Measurements from ENCODE around the gene SHCBP1L.
"Not testable (repeated sequence)": the region's sequence is repeated elsewhere in the genome, so short reads cannot be mapped to it uniquely, and the experiment has no call there.

SHCBP1L gene

GRCh38 chr1:182962554-182963115 is 9.7 kb upstream of the SHCBP1L start:
- DNase-seq, result peak; percentile 65

GRCh38 chr1:182960046-182960445 is 7.1 kb upstream of the SHCBP1L start:
- no peak for DNase-seq

- no peak for DNase-seq
These were observed 5.0 kb upstream of the SHCBP1L start for GRCh38 chr1:182957902-182958395.

GRCh38 chr1:182956708-182957365 is 3.9 kb upstream of the SHCBP1L start:
- DNase-seq, result no peak

GRCh38 chr1:182955596-182956588 is 2.9 kb upstream of the SHCBP1L start:
- DNase-seq, result peak; percentile 25

GRCh38 chr1:182953826-182954225 is 860 bp upstream of the SHCBP1L start:
- DNase-seq, result no peak

GRCh38 chr1:182943336-182943735 is 9.6 kb downstream of the SHCBP1L start:
- DNase-seq, result not testable (repeated sequence)

- not testable (repeated sequence) for DNase-seq
These were observed 10.8 kb downstream of the SHCBP1L start for GRCh38 chr1:182942145-182942544.

GRCh38 chr1:182939413-182939812 is 13.6 kb downstream of the SHCBP1L start:
- DNase-seq, result no peak

- DNase-seq, result no peak
These were observed 17.2 kb downstream of the SHCBP1L start for GRCh38 chr1:182935716-182936115.

GRCh38 chr1:182930985-182931384 is 22.0 kb downstream of the SHCBP1L start:
- DNase-seq, result no peak

- no peak for DNase-seq
These were observed 25.1 kb downstream of the SHCBP1L start for GRCh38 chr1:182927693-182928433.

- DNase-seq, result no peak
These were observed 27.3 kb downstream of the SHCBP1L start for GRCh38 chr1:182925661-182926060.

- no peak for DNase-seq
These were observed 35.6 kb downstream of the SHCBP1L start for GRCh38 chr1:182917378-182917777.

- DNase-seq, result no peak
These were observed 39.6 kb downstream of the SHCBP1L start for GRCh38 chr1:182913401-182913800.

GRCh38 chr1:182910143-182910542 is 42.8 kb downstream of the SHCBP1L start:
- DNase-seq, result no peak

GRCh38 chr1:182909578-182909977 is 43.4 kb downstream of the SHCBP1L start:
- DNase-seq, result no peak

- no peak for DNase-seq
These were observed 47.6 kb downstream of the SHCBP1L start for GRCh38 chr1:182905321-182905720.

GRCh38 chr1:182901946-182902345 is 51.0 kb downstream of the SHCBP1L start:
- not testable (repeated sequence) for DNase-seq

GRCh38 chr1:182897696-182898095 is 55.3 kb downstream of the SHCBP1L start:
- no peak for DNase-seq

- DNase-seq, result peak; percentile 20
These were observed 61.9 kb downstream of the SHCBP1L start for GRCh38 chr1:182890927-182891610.

- DNase-seq, result no peak
These were observed 63.0 kb downstream of the SHCBP1L start for GRCh38 chr1:182889997-182890396.

Measured in DMS 273 treated with DMSO at 0.1 percent for 48 hours (cell line).